Measurements from ENCODE around the gene JUND. TPM values are rescaled to one million over a fixed set of nuclear protein-coding genes. Genes with fewer than 3 reads are reported as not detected.

Gene JUND
- total and polyA plus RNA-seq, 2 of the 8 experiments (the other 6 are each of a cell fraction or from before 2014, with no cell fraction given): 54.0 to 77.5 TPM

DNA sequence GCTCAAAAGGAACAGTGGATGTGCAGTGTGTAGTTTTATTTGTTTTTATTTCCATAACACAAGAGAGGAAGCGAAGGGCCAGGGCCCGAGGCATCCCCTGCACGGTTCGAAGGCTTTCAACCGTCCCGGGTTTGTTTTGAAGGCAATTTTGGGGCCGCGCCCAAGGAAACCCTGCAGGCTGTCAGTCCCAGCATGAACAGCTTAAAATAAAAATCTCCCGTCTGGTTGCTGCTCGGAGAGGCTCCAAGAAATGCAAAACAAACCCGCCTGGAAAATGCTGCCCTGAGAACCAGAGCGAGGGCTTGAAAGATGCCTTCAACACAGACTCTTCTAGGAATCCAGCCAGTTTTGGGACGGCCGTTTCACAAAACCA lies 25.5 kb upstream of the JUND start:
- 94% methylated on average over 14 of the region's 14 CpGs; no CpG with 5 or more reads in 1 of the 2 experiments for WGBS, 2 experiments (ENCODE audit: extremely low coverage in 1 of 2, insufficient coverage in 1 of 2, insufficient read length in 1 of 2, insufficient replicate concordance in 2 of 2, low coverage in 1 of 2, low lambda C conversion rate in 2 of 2, missing lambda C conversion rate in 1 of 2)
- H3K79me1 ChIP-seq (ENCODE audit: low read depth, low read length): no peaks in the 10 kb centered on the region; the same call in 1 of the 2 replicates
- no peak overlapping the region for H2AFZ ChIP-seq (ENCODE audit: low read length)
- peaks cover 9 to 45% (median 29%) of the 10 kb centered on the region in 4 experiments for H3K36me3 ChIP-seq (ENCODE audit: control insufficient read depth in 2 of 4, insufficient read depth in 4 of 4, low read length in 3 of 4)
- H4K8ac ChIP-seq (ENCODE audit: extremely low read depth, insufficient read depth, low read length): no peak overlapping the region
- no peak overlapping the region for H3K27ac ChIP-seq (ENCODE audit: low read depth, low read length)
- no peak overlapping the region for H3K14ac ChIP-seq (ENCODE audit: insufficient read length)
- peaks cover 0 to 4% of the 10 kb centered on the region in 2 experiments for H4K20me1 ChIP-seq (replicated peaks in 1 of 2; ENCODE audit: control insufficient read depth in 1 of 2, insufficient read depth in 2 of 2, low read length in 2 of 2)
- no peak overlapping the region for H3K4ac ChIP-seq (replicated peaks; ENCODE audit: insufficient read length, low read depth, low read length)
- no peak overlapping the region for H4K91ac ChIP-seq (replicated peaks; ENCODE audit: insufficient read length, low read length)
- H2BK20ac ChIP-seq (ENCODE audit: low read length): no peak overlapping the region
- H2AK5ac ChIP-seq (ENCODE audit: low read depth, low read length): no peak overlapping the region
- ChIA-PET POLR2A (ENCODE audit: partially characterized antibody) (interaction anchor here (0.5 to 2.6 kb wide), 8 partner anchors 10 to 110 kb away, joined by 3 to 13 read pairs (median 4); partner anchors contain the start of genes JUND and LSM4), CTCF (ENCODE audit: partially characterized antibody) (interaction anchor here (0.6 to 2.6 kb wide), 7 partner anchors 9 to 1055 kb away, joined by 3 to 18 read pairs (median 4); partner anchors contain the start of gene LSM4)
- H3K4me1 ChIP-seq (replicated peaks in 1 of 4; ENCODE audit: control insufficient read depth in 3 of 4, insufficient read depth in 4 of 4, low read length in 3 of 4): peaks cover 0 to 25% (median 10%) of the 10 kb centered on the region in 4 experiments; a peak in 6 of 7 replicates
- peaks cover 5% of the 10 kb centered on the region; the same call in 1 of the 2 replicates for H3K23me2 ChIP-seq (ENCODE audit: low read depth, low read length)
- no peak overlapping the region; a peak in 1 of 7 replicates for H3K9ac ChIP-seq (replicated peaks in 1 of 4; ENCODE audit: extremely low read depth in 1 of 4, low read depth in 3 of 4, low read length in 3 of 4)
- H4K5ac ChIP-seq (ENCODE audit: insufficient read length, low read depth, low read length): no peak overlapping the region
- H3K79me2 ChIP-seq (ENCODE audit: control insufficient read depth in 1 of 2, insufficient read depth in 2 of 2, low read length in 2 of 2): no peaks in the 10 kb centered on the region
- H3K4me3 ChIP-seq (ENCODE audit: extremely low read depth in 1 of 4, insufficient read depth in 2 of 4, low read depth in 3 of 4, low read length in 4 of 4): no peak overlapping the region
- H3K27me3 ChIP-seq (replicated peaks in 1 of 4; ENCODE audit: control insufficient read depth in 3 of 4, extremely low read depth in 1 of 4, insufficient read depth in 3 of 4, low read length in 3 of 4): no peaks in the 10 kb centered on the region
- no peaks in the 10 kb centered on the region for H3K9me3 ChIP-seq (ENCODE audit: insufficient read depth in 2 of 2, low read depth in 1 of 2, low read length in 1 of 2)
- no peak overlapping the region for H2BK12ac ChIP-seq (ENCODE audit: low read depth, low read length)
- H3K18ac ChIP-seq (ENCODE audit: extremely low read depth, low read length): no peak overlapping the region
- H3K4me2 ChIP-seq (ENCODE audit: insufficient read depth in 1 of 2, low read depth in 2 of 2, low read length in 2 of 2): no peak overlapping the region
- H3K23ac ChIP-seq (ENCODE audit: insufficient read length): no peak overlapping the region
- DNase-seq (ENCODE audit: low read depth in 1 of 2, low spot score in 2 of 2) (no peak), FAIRE-seq (no peak)
- no peak overlapping the region for H3K56ac ChIP-seq (replicated peaks; ENCODE audit: insufficient read length, low read depth, low read length)
- H2BK15ac ChIP-seq (ENCODE audit: low read length): no peak overlapping the region
- no peak overlapping the region for H2BK120ac ChIP-seq (replicated peaks; ENCODE audit: low read depth, low read length)
- no peak overlapping the region for H2BK5ac ChIP-seq (ENCODE audit: low read depth, low read length)
- TF ChIP-seq, protein P1, sequence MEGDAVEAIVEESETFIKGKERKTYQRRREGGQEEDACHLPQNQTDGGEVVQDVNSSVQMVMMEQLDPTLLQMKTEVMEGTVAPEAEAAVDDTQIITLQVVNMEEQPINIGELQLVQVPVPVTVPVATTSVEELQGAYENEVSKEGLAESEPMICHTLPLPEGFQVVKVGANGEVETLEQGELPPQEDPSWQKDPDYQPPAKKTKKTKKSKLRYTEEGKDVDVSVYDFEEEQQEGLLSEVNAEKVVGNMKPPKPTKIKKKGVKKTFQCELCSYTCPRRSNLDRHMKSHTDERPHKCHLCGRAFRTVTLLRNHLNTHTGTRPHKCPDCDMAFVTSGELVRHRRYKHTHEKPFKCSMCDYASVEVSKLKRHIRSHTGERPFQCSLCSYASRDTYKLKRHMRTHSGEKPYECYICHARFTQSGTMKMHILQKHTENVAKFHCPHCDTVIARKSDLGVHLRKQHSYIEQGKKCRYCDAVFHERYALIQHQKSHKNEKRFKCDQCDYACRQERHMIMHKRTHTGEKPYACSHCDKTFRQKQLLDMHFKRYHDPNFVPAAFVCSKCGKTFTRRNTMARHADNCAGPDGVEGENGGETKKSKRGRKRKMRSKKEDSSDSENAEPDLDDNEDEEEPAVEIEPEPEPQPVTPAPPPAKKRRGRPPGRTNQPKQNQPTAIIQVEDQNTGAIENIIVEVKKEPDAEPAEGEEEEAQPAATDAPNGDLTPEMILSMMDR (IDR thresholded peaks at IDR 0.05; ENCODE audit: control extremely low read depth in 1 of 3, insufficient read depth in 1 of 3, low read depth in 1 of 3, low read length in 3 of 3): no peak
- no peak for TF ChIP-seq RBBP5 (IDR thresholded peaks at IDR 0.05; ENCODE audit: borderline replicate concordance, low read depth, low read length)
- TF ChIP-seq TAF7 (optimal IDR thresholded peaks at IDR 0.05; ENCODE audit: borderline replicate concordance, low read depth, low read length): no peak
- TF ChIP-seq SAP30 (IDR thresholded peaks at IDR 0.05; ENCODE audit: insufficient read depth, insufficient replicate concordance, low read length): no peak
- TF ChIP-seq, protein P2, sequence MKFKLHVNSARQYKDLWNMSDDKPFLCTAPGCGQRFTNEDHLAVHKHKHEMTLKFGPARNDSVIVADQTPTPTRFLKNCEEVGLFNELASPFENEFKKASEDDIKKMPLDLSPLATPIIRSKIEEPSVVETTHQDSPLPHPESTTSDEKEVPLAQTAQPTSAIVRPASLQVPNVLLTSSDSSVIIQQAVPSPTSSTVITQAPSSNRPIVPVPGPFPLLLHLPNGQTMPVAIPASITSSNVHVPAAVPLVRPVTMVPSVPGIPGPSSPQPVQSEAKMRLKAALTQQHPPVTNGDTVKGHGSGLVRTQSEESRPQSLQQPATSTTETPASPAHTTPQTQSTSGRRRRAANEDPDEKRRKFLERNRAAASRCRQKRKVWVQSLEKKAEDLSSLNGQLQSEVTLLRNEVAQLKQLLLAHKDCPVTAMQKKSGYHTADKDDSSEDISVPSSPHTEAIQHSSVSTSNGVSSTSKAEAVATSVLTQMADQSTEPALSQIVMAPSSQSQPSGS (IDR thresholded peaks at IDR 0.05; ENCODE audit: low read length): no peak
- no peak for TF ChIP-seq NANOG (IDR thresholded peaks at IDR 0.05; ENCODE audit: insufficient read depth, low read depth, low read length, poor library complexity, severe bottlenecking)
- TF ChIP-seq BACH1 (IDR thresholded peaks at IDR 0.05; ENCODE audit: low read length): no peak
- TF ChIP-seq ZNF274 (IDR thresholded peaks at IDR 0.05; ENCODE audit: borderline replicate concordance, extremely low read depth, low read length): no peak
- TF ChIP-seq SIRT6 (IDR thresholded peaks at IDR 0.05; ENCODE audit: low read length): no peak

All from H1 (cell line).